Caco-2 (cell line): ENCODE data around the gene NYNRIN. TPM values are rescaled to one million over a fixed set of nuclear protein-coding genes. Genes with fewer than 3 reads are reported as not detected.

Experiments used
- BruUV-seq: library from RNA; stranded (reverse); fragments of 400-500 nt; replicated peaks from 2 replicates; lab custom pipeline; 2021; lab: Mats Ljungman, UMichigan
- CTCF ChIA-PET: fragments of 300-600 bp; sonication (Branson Sonifier 250); formaldehyde crosslinking; loops from one replicate; lab custom pipeline; 2022; ENCODE audit warnings: antibody characterized with exemption; lab: Charles Lee
- POLR2A ChIA-PET: fragments of 300-600 bp; sonication (Branson Sonifier 250); formaldehyde crosslinking; loops from one replicate; lab custom pipeline; 2022; ENCODE audit warnings: antibody characterized with exemption; lab: Charles Lee
- DNase-seq, 2 experiments: peaks; one replicate each; pipeline versions ENCODE4 v3.0.0 to v3.0.0-alpha.2; 2020 to 2022
- H3K27me3 ChIP-seq: replicated peaks from 2 replicates; pipeline ENCODE4 v1.6.0; 2011; ENCODE audit warnings: low read length; ENCODE audit not compliant: control insufficient read depth, insufficient read depth
- H3K36me3 ChIP-seq: 2 replicates; pipeline ENCODE4 v1.5.1; 2011; ENCODE audit warnings: low read length; ENCODE audit not compliant: control insufficient read depth, insufficient read depth
- H3K4me1 ChIP-seq: fragments of 250-450 bp; sonication (Bioruptor Pico); 2 replicates; pipeline ENCODE4 v1.5.1; 2020; ENCODE audit warnings: mild to moderate bottlenecking
- H3K4me3 ChIP-seq: 2 replicates; pipeline ENCODE4 v1.5.1; 2011; ENCODE audit warnings: low read depth, mild to moderate bottlenecking, control low read depth, low read length
- H3K9me3 ChIP-seq: fragments of 250-450 bp; sonication (Bioruptor Pico); 2 replicates; pipeline ENCODE4 v1.5.1; 2020; ENCODE audit warnings: mild to moderate bottlenecking, moderate library complexity
- H3K27ac Mint-ChIP-seq: one replicate; pipeline ENCODE4 v1.8.0; 2022; ENCODE audit warnings: mixed read lengths; ENCODE audit not compliant: unreplicated experiment
- H3K27me3 Mint-ChIP-seq: one replicate; pipeline ENCODE4 v1.8.0; 2022; ENCODE audit warnings: mixed read lengths; ENCODE audit not compliant: insufficient read depth, unreplicated experiment
- H3K36me3 Mint-ChIP-seq: one replicate; pipeline ENCODE4 v1.8.0; 2022; ENCODE audit warnings: mild to moderate bottlenecking, mixed read lengths; ENCODE audit not compliant: insufficient read depth, unreplicated experiment
- H3K4me1 Mint-ChIP-seq: one replicate; pipeline ENCODE4 v1.8.0; 2022; ENCODE audit warnings: low read depth, mixed read lengths; ENCODE audit not compliant: unreplicated experiment
- H3K4me3 Mint-ChIP-seq: one replicate; pipeline ENCODE4 v1.8.0; 2022; ENCODE audit warnings: mild to moderate bottlenecking, moderate library complexity, mixed read lengths; ENCODE audit not compliant: unreplicated experiment
- H3K9me3 Mint-ChIP-seq: one replicate; pipeline ENCODE4 v1.8.0; 2022; ENCODE audit warnings: mixed read lengths; ENCODE audit not compliant: unreplicated experiment
- CTCF ChIP-seq, 2 experiments: fragments of 200-600 bp in 1 of 2; IDR thresholded peaks; 1 replicate in 1 of 2; 2 replicates in 1 of 2; pipeline versions ENCODE4 v1.5.1 to v1.8.0; 2011 to 2022; ENCODE audit warnings: antibody characterized with exemption in 1 of 2, control low read depth in 1 of 2, inconsistent platforms in 1 of 2, low read depth in 1 of 2, low read length in 1 of 2, mild to moderate bottlenecking in 1 of 2, moderate library complexity in 1 of 2; ENCODE audit not compliant: insufficient read depth in 1 of 2, severe bottlenecking in 1 of 2, unreplicated experiment in 1 of 2
- intact Hi-C: fragments of 100-400 bp; cut with micrococcal nuclease; formaldehyde crosslinking; loops from one replicate; pipeline ENCODE4 v1.10.0; 2022; ENCODE audit not compliant: unreplicated experiment
- total RNA-seq: library from RNA; stranded (reverse); gene quantifications from 2 replicates; pipeline ENCODE4 v1.2.3, GENCODE V29; 2022

NYNRIN gene
- total RNA-seq, 1 experiment from 2014 or later, result 5.9 TPM

GRCh38 chr14:24378327-24378726 lies 20.5 kb upstream of the NYNRIN start:
- H3K4me3 ChIP-seq, result no peak overlapping the region
- no peaks in the 10 kb centered on the region for H3K4me1 ChIP-seq
- H3K4me1 Mint-ChIP-seq, result no peaks in the 10 kb centered on the region
- ChIA-PET CTCF (interaction anchor here (0.8 kb wide), 1 partner anchor 54 kb away, joined by 3 read pairs; no protein-coding TSS in a partner anchor), POLR2A (no interaction called here)
- H3K36me3 ChIP-seq, result no peaks in the 10 kb centered on the region
- no TSS peak for BruUV-seq
- intact Hi-C loops, result no loop called here
- no peak for TF ChIP-seq CTCF (IDR thresholded peaks at IDR 0.05; ENCODE audit: insufficient read depth in 1 of 2, low read depth in 1 of 2, low read length in 1 of 2, severe bottlenecking in 1 of 2, unreplicated experiment in 1 of 2)
- no peaks in the 10 kb centered on the region for H3K9me3 ChIP-seq
- no peak overlapping the region for H3K27ac Mint-ChIP-seq
- no peak for DNase-seq
- H3K36me3 Mint-ChIP-seq, result no peaks in the 10 kb centered on the region
- H3K27me3 ChIP-seq, result no peaks in the 10 kb centered on the region
- no peaks in the 10 kb centered on the region for H3K27me3 Mint-ChIP-seq
- no peak overlapping the region for H3K4me3 Mint-ChIP-seq
- H3K9me3 Mint-ChIP-seq, result no peaks in the 10 kb centered on the region

GRCh38 chr14:24378981-24379906 lies 19.6 kb upstream of the NYNRIN start:
- H3K4me1 Mint-ChIP-seq, result no peaks in the 10 kb centered on the region
- H3K4me1 ChIP-seq, result no peaks in the 10 kb centered on the region
- POLR2A ChIA-PET, result no interaction called here
- H3K4me3 Mint-ChIP-seq, result no peak overlapping the region
- no peaks in the 10 kb centered on the region for H3K9me3 ChIP-seq
- BruUV-seq, result no TSS peak
- H3K27me3 Mint-ChIP-seq, result no peaks in the 10 kb centered on the region
- H3K36me3 ChIP-seq, result no peaks in the 10 kb centered on the region
- no peaks in the 10 kb centered on the region for H3K9me3 Mint-ChIP-seq
- CTCF ChIA-PET, result interaction anchor here (0.5 to 0.8 kb wide), 2 partner anchors 19 to 53 kb away, joined by 3 to 5 read pairs; partner anchors contain the start of gene NYNRIN
- intact Hi-C loops, result no loop called here
- TF ChIP-seq CTCF (IDR thresholded peaks at IDR 0.05; ENCODE audit: insufficient read depth in 1 of 2, low read depth in 1 of 2, low read length in 1 of 2, severe bottlenecking in 1 of 2, unreplicated experiment in 1 of 2), result no peak
- H3K4me3 ChIP-seq, result no peak overlapping the region
- H3K27me3 ChIP-seq, result no peaks in the 10 kb centered on the region
- no peaks in the 10 kb centered on the region for H3K36me3 Mint-ChIP-seq
- no peak for DNase-seq
- H3K27ac Mint-ChIP-seq, result no peak overlapping the region

GRCh38 chr14:24379907-24380730 lies 18.7 kb upstream of the NYNRIN start:
- Mint-ChIP-seq H3K36me3 (no peaks in the 10 kb centered on the region), H3K9me3 (no peaks in the 10 kb centered on the region), H3K27ac (no peak overlapping the region), H3K27me3 (no peaks in the 10 kb centered on the region), H3K4me1 (no peaks in the 10 kb centered on the region), H3K4me3 (no peak overlapping the region)
- no peaks in the 10 kb centered on the region for H3K36me3 ChIP-seq
- BruUV-seq, result no TSS peak
- ChIA-PET POLR2A (no interaction called here), CTCF (no interaction called here)
- no peak for TF ChIP-seq CTCF (IDR thresholded peaks at IDR 0.05; ENCODE audit: insufficient read depth in 1 of 2, low read depth in 1 of 2, low read length in 1 of 2, severe bottlenecking in 1 of 2, unreplicated experiment in 1 of 2)
- no peak overlapping the region for H3K4me3 ChIP-seq
- H3K9me3 ChIP-seq, result no peaks in the 10 kb centered on the region
- no peaks in the 10 kb centered on the region for H3K27me3 ChIP-seq
- no peaks in the 10 kb centered on the region for H3K4me1 ChIP-seq
- no peak for DNase-seq
- intact Hi-C loops, result no loop called here
